Activated T-cell treated with anti-CD3 and anti-CD28 coated beads, Interleukin-2, amount 50 U/mL, for 72 hours (primary cell): ENCODE results near the gene OLFM2. TPM values are rescaled to one million over a fixed set of nuclear protein-coding genes. Genes with fewer than 3 reads are reported as not detected.

ENCODE experiments used
- ATAC-seq, 2 donors: fragments of 150-1000 bp; cut with Tn5 transposase; replicated peaks in 1 of 2; 2 replicates each; pipeline ENCODE4 v1.10.0; 2021; ENCODE audit warnings: moderate library complexity in 2 of 2, mild to moderate bottlenecking in 1 of 2
- DNase-seq, 2 donors: peaks; one replicate each; pipeline ENCODE4 v3.0.0; 2021 to 2022; ENCODE audit warnings: mixed read lengths in 1 of 2
- H3K27ac Mint-ChIP-seq: one replicate; pipeline ENCODE4 v1.8.0; 2022; ENCODE audit warnings: mild to moderate bottlenecking, moderate library complexity, mixed read lengths
- H3K27me3 Mint-ChIP-seq: one replicate; pipeline ENCODE4 v1.8.0; 2022; ENCODE audit warnings: low read depth, mixed read lengths
- H3K36me3 Mint-ChIP-seq, 2 donors: one replicate each; pipeline ENCODE4 v1.8.0; 2022; ENCODE audit warnings: mixed read lengths in 2 of 2, mild to moderate bottlenecking in 1 of 2; ENCODE audit not compliant: insufficient read depth in 2 of 2
- H3K4me1 Mint-ChIP-seq: one replicate; pipeline ENCODE4 v1.8.0; 2022; ENCODE audit warnings: low read depth, mixed read lengths
- H3K4me3 Mint-ChIP-seq, 2 donors: one replicate each; pipeline ENCODE4 v1.8.0; 2022; ENCODE audit warnings: mild to moderate bottlenecking in 2 of 2, mixed read lengths in 2 of 2, moderate library complexity in 2 of 2
- H3K9me3 Mint-ChIP-seq, 2 donors: one replicate each; pipeline ENCODE4 v1.8.0; 2022; ENCODE audit warnings: mixed read lengths in 2 of 2
- total RNA-seq, 2 donors: library from RNA; stranded (reverse); gene quantifications; one replicate each; pipeline ENCODE4 v1.2.3, GENCODE V29; 2022

OLFM2 gene
- total RNA-seq, 2 donors from 2014 or later = 1.1 to 1.2 TPM

GRCh38 chr19:9912551-9913236, 23.6 kb downstream of the OLFM2 start:
- Mint-ChIP-seq H3K4me3 (peak overlapping the region in 1 of 2 donors; percentile 54), H3K9me3 (no peaks in the 10 kb centered on the region), H3K4me1 (peaks cover 6% of the 10 kb centered on the region), H3K27ac (no peak overlapping the region), H3K36me3 (peaks cover 0 to 2% of the 10 kb centered on the region in 2 donors), H3K27me3 (peaks cover 26% of the 10 kb centered on the region)
- DNase-seq (no peak), ATAC-seq (no peak)

- Mint-ChIP-seq H3K36me3 (peaks cover 0 to 2% of the 10 kb centered on the region in 2 donors), H3K9me3 (no peaks in the 10 kb centered on the region)
- no peak for DNase-seq
These were observed 24.7 kb downstream of the OLFM2 start for GRCh38 chr19:9911524-9912185.

GRCh38 chr19:9910625-9911024, 25.7 kb downstream of the OLFM2 start:
- Mint-ChIP-seq H3K9me3 (no peaks in the 10 kb centered on the region), H3K4me3 (no peak overlapping the region), H3K4me1 (no peaks in the 10 kb centered on the region), H3K36me3 (peaks cover 0 to 2% of the 10 kb centered on the region in 2 donors), H3K27me3 (peaks cover 7% of the 10 kb centered on the region), H3K27ac (no peak overlapping the region)
- DNase-seq (no peak), ATAC-seq (no peak)

More at GRCh38 chr19:9911524-9912185, 24.7 kb downstream of the OLFM2 start:
- peaks cover 15% of the 10 kb centered on the region for H3K27me3 Mint-ChIP-seq
- no peaks in the 10 kb centered on the region for H3K4me1 Mint-ChIP-seq
- ATAC-seq = no peak
- no peak overlapping the region for H3K27ac Mint-ChIP-seq
- H3K4me3 Mint-ChIP-seq = no peak overlapping the region

- H3K36me3 Mint-ChIP-seq = peaks cover 0 to 2% of the 10 kb centered on the region in 2 donors
- no peak overlapping the region for H3K4me3 Mint-ChIP-seq
- no peaks in the 10 kb centered on the region for H3K9me3 Mint-ChIP-seq
- H3K27ac Mint-ChIP-seq = no peak overlapping the region
- no peak for DNase-seq
- H3K4me1 Mint-ChIP-seq = no peaks in the 10 kb centered on the region
- H3K27me3 Mint-ChIP-seq = no peaks in the 10 kb centered on the region
- no peak for ATAC-seq
These were observed 27.1 kb downstream of the OLFM2 start for GRCh38 chr19:9909251-9909650.

- ATAC-seq (no peak), DNase-seq (no peak)
- Mint-ChIP-seq H3K36me3 (no peaks in the 10 kb centered on the region), H3K27me3 (no peaks in the 10 kb centered on the region), H3K4me1 (no peaks in the 10 kb centered on the region), H3K9me3 (no peaks in the 10 kb centered on the region), H3K27ac (no peak overlapping the region), H3K4me3 (no peak overlapping the region)
These were observed 29.7 kb downstream of the OLFM2 start for GRCh38 chr19:9906475-9907087.

GRCh38 chr19:9903336-9903735, 33.0 kb downstream of the OLFM2 start:
- H3K4me3 Mint-ChIP-seq = no peak overlapping the region
- no peak overlapping the region for H3K27ac Mint-ChIP-seq
- peaks cover 17% of the 10 kb centered on the region for H3K27me3 Mint-ChIP-seq
- no peaks in the 10 kb centered on the region for H3K36me3 Mint-ChIP-seq
- no peaks in the 10 kb centered on the region for H3K9me3 Mint-ChIP-seq
- no peak for DNase-seq
- no peak for ATAC-seq
- no peaks in the 10 kb centered on the region for H3K4me1 Mint-ChIP-seq

GRCh38 chr19:9901642-9902041, 34.7 kb downstream of the OLFM2 start:
- Mint-ChIP-seq H3K27ac (no peak overlapping the region), H3K4me1 (no peaks in the 10 kb centered on the region), H3K27me3 (peaks cover 17% of the 10 kb centered on the region), H3K9me3 (no peaks in the 10 kb centered on the region), H3K4me3 (no peak overlapping the region), H3K36me3 (no peaks in the 10 kb centered on the region)
- ATAC-seq = no peak
- DNase-seq = no peak

GRCh38 chr19:9901020-9901419, 35.3 kb downstream of the OLFM2 start:
- ATAC-seq = no peak

GRCh38 chr19:9891609-9892373, 44.5 kb downstream of the OLFM2 start:
- no peaks in the 10 kb centered on the region for H3K36me3 Mint-ChIP-seq
- H3K4me3 Mint-ChIP-seq = no peak overlapping the region
- ATAC-seq = no peak

More at GRCh38 chr19:9901020-9901419, 35.3 kb downstream of the OLFM2 start:
- H3K27me3 Mint-ChIP-seq = peaks cover 17% of the 10 kb centered on the region
- no peaks in the 10 kb centered on the region for H3K4me1 Mint-ChIP-seq
- H3K9me3 Mint-ChIP-seq = no peaks in the 10 kb centered on the region
- no peak overlapping the region for H3K27ac Mint-ChIP-seq
- DNase-seq = no peak
- H3K4me3 Mint-ChIP-seq = no peak overlapping the region
- no peaks in the 10 kb centered on the region for H3K36me3 Mint-ChIP-seq

GRCh38 chr19:9885077-9885552, 51.2 kb downstream of the OLFM2 start:
- no peak for DNase-seq
- H3K27me3 Mint-ChIP-seq = no peaks in the 10 kb centered on the region
- no peaks in the 10 kb centered on the region for H3K4me1 Mint-ChIP-seq
- H3K9me3 Mint-ChIP-seq = no peaks in the 10 kb centered on the region
- no peaks in the 10 kb centered on the region for H3K36me3 Mint-ChIP-seq
- no peak for ATAC-seq
- no peak overlapping the region for H3K27ac Mint-ChIP-seq
- H3K4me3 Mint-ChIP-seq = no peak overlapping the region

More at GRCh38 chr19:9891609-9892373, 44.5 kb downstream of the OLFM2 start:
- no peaks in the 10 kb centered on the region for H3K4me1 Mint-ChIP-seq
- H3K9me3 Mint-ChIP-seq = no peaks in the 10 kb centered on the region
- no peaks in the 10 kb centered on the region for H3K27me3 Mint-ChIP-seq
- H3K27ac Mint-ChIP-seq = no peak overlapping the region
- DNase-seq = no peak

GRCh38 chr19:9883764-9884163, 52.6 kb downstream of the OLFM2 start:
- Mint-ChIP-seq H3K9me3 (no peaks in the 10 kb centered on the region), H3K4me1 (no peaks in the 10 kb centered on the region), H3K36me3 (no peaks in the 10 kb centered on the region), H3K4me3 (no peak overlapping the region), H3K27me3 (no peaks in the 10 kb centered on the region), H3K27ac (no peak overlapping the region)
- ATAC-seq (no peak), DNase-seq (no peak)

- Mint-ChIP-seq H3K27ac (no peak overlapping the region), H3K9me3 (no peaks in the 10 kb centered on the region), H3K27me3 (no peaks in the 10 kb centered on the region), H3K4me1 (no peaks in the 10 kb centered on the region), H3K36me3 (no peaks in the 10 kb centered on the region), H3K4me3 (no peak overlapping the region)
- DNase-seq = no peak
- ATAC-seq = no peak
These were observed 53.0 kb downstream of the OLFM2 start for GRCh38 chr19:9883231-9883758.
